Activated T-cell treated with anti-CD3 and anti-CD28 coated beads, Interleukin-2, amount 50 U/mL, for 1 hour (primary cell): ENCODE data around the gene PHF21B.
"Not testable (repeated sequence)": the region's sequence is repeated elsewhere in the genome, so short reads cannot be mapped to it uniquely, and the experiment has no call there.

Source experiments
- DNase-seq: peaks from one replicate; pipeline ENCODE4 v3.0.0-alpha.2; 2020

Gene PHF21B

DNA sequence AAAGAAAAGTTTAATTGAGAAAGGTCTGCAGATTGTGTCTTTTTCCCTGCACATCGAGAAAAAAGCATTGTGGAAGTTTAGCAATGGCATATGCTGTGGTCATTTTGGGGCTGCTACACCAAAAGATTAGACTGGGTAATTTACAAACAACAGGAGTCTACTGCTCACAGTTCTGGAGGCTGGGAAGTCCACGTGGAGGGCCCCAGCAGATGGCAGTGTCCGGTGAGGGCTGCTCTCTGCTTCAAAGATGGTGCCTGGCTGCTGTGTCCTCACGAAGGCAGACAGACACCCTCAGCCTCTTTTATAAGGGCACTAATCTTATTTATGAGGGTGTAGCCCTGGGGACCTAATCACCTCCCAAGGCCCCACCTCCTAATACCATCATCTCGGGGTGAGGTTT is 21.1 kb downstream of the PHF21B start:
- DNase-seq, result no peak

- DNase-seq, result no peak
Observed at GRCh38 chr22:44986926-44987325, 22.9 kb downstream of the PHF21B start.

GRCh38 chr22:44985906-44986527 is 23.8 kb downstream of the PHF21B start:
- DNase-seq, result no peak

- no peak for DNase-seq
Observed at GRCh38 chr22:44983878-44984482, 25.8 kb downstream of the PHF21B start.

DNA sequence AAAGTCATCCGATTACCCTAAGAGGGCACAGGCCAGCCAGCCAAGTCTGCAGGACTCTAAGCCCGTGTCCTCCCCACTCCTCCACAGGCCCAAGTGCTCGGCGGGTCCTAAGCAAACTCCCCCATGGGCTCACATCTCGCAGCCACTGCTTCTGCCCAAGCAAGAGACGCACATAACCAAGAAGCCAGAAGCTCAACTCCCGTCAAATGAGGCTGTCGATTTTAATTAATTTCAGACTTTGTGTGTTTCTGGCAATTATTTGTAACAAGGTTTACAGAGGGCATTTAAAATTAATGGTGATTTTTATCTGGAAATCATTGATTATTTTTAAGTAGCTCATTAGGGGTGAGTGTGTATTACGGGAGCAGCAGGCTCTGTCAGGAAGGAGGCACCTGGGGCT is 27.4 kb downstream of the PHF21B start:
- DNase-seq, result no peak

GRCh38 chr22:44981857-44982256 is 27.9 kb downstream of the PHF21B start:
- no peak for DNase-seq

DNA sequence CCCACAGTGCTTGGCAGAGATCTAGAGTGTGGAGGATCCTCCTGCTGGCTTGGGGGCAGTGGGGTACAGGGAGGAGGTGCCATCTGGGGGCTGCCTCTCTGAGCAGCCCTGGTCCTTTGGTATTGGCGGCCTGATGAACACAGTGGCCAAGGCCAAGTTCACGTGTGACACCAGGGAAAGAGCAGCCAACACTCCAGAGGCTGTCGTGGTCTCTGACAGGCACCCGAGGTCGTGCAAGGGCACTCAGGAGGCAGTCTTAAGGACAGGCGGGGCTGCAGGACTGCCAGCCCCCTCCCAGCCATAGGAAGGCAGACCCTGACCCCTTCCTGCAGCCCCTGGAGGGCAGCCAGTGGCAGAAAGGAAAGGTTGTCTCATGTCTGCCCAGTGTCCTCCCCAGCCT is 30.7 kb downstream of the PHF21B start:
- DNase-seq, result no peak

DNA sequence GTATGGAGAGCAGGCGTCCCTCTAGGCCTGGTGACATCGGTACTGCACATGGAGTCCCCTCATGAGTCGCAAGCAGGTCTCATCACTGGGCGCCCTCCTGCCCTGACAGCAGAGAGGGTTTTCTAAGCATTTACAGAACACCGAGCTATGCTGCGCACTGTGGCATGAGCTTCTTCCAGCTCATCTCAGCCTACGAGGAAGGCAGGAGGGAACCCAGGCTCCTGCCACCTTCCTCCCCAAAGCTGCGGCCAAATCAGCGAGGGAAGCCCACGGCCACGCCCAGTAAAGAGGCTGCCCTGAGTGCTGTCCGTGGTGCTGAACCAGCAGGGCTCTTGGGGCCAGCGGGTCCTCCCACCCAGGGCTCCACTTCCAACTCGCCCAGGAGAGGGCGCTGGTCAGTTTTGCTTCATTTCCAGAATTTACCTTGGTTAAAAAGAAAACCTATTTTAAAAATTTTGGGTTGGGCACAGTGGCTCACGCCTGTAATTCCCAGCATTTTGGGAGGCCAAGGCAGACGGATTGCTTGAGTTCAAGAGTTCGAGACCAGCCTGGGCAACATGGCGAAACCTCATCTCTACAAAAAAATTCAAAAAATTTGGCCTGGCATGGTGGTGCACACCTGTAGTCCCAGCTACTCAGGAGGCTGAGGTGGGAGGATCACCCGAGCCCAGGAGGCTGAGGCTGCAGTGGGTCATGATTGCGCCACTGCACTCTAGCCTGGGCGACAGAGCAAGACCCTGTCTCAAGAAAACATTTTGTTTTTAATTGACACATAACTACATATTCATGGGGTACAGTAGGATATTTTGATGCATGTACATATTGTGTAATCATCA is 34.2 kb downstream of the PHF21B start:
- DNase-seq, result peak; percentile 37

GRCh38 chr22:44974454-44974853 is 35.4 kb downstream of the PHF21B start:
- no peak for DNase-seq

- no peak for DNase-seq
Observed at GRCh38 chr22:44973829-44974228, 36.0 kb downstream of the PHF21B start.

DNA sequence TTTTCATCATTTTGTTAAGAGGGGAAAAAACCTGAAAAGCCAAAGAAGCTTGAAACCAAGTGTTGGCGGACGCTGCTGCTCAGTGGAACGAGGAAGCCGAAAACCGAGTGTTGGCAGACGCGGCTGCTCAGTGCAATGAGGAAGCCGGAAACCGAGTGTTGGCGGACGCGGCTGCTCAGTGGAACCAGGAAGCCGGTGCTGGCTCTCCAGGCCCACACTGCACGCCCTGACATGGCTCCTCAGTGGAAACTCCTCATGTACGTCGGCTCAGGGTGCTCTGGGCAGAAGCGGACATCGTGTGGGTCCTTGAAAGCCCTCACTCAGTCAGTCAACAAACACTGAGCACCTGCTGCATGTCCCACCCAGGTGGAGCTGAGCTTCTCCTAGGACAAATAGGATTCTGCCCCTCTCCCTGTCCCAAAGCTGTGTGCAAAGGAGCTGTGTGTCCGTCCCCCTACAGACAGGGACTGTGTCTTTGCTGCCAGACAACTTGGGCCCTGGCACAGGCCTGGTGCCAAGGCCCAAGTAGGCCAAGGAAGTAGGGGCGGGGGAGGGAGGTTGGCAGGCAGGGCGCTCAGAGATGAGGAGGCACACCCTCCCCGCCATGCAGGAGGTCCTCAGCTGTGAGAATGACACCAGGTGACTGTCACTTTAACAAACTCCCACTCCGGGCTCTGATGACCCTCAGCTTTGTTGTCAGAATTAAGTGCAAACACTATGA is 37.3 kb downstream of the PHF21B start:
- DNase-seq, result no peak

GRCh38 chr22:44971651-44972362 is 38.0 kb downstream of the PHF21B start:
- DNase-seq, result no peak

DNA sequence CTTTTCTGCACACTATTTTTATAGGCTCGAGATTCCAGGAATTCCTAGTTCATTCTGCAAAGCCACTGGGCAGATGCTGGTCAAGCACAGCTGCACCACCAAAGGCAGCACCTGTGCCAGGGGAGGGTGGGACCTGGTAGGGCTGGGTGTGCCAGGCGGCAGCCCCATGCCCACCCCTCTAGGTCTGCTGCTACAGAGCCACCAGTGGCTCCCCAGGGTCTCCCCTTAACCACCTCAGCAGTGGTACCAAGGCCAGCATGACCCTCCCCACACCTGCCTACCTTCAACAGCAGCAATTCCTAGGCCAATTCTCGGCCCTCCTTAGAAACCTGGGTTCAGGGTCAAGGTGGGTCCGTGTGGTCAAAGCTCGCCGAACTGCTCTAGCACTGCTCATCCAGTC is 39.5 kb downstream of the PHF21B start:
- DNase-seq, result no peak

GRCh38 chr22:44969817-44970216 is 40.0 kb downstream of the PHF21B start:
- no peak for DNase-seq

DNA sequence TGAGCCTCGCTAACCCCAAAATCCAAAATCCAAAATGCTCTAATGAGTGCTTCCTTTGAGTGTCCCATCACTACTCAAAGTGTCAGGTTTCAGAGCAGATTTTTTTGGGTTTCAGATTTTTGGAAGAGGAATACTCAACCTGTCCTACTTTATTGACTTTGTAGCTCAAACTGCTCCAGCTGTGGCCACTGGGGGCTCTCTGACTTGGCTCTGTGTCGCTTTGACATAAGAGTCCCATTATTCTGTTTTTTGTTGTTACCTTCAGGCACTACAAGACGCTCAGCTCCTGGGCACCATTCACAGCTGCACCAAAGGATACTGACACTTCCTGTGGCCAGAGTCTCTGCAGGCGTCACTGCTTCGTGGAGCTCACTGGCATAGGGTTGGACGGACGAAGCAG is 41.1 kb downstream of the PHF21B start:
- DNase-seq, result no peak

- DNase-seq, result no peak
Observed at GRCh38 chr22:44965171-44965570, 44.6 kb downstream of the PHF21B start.

- DNase-seq, result no peak
Observed at GRCh38 chr22:44964722-44965078, 45.1 kb downstream of the PHF21B start.

GRCh38 chr22:44963832-44964721 is 45.7 kb downstream of the PHF21B start:
- no peak for DNase-seq

- no peak for DNase-seq
Observed at GRCh38 chr22:44962741-44963454, 46.9 kb downstream of the PHF21B start.

- not testable (repeated sequence) for DNase-seq
Observed at GRCh38 chr22:44961682-44962081, 48.1 kb downstream of the PHF21B start.
